NB4 (cell line): ENCODE measurements around the gene FOCAD.

Experiments used
- POLR2A ChIP-seq: IDR thresholded peaks from 2 replicates; pipeline ENCODE4 v1.6.1; 2011; ENCODE audit warnings: mild to moderate bottlenecking; ENCODE audit not compliant: insufficient read length; ENCODE audit errors: extremely low read depth
- TF ChIP-seq, protein P1 (sequence below): IDR thresholded peaks from one replicate; pipeline ENCODE4 v1.5.1; 2012; ENCODE audit warnings: low read depth, low read length
- TF ChIP-seq, protein P2 (sequence below): IDR thresholded peaks from 2 replicates; pipeline ENCODE4 v1.6.1; 2011; ENCODE audit warnings: low read depth, low read length

DNA sequence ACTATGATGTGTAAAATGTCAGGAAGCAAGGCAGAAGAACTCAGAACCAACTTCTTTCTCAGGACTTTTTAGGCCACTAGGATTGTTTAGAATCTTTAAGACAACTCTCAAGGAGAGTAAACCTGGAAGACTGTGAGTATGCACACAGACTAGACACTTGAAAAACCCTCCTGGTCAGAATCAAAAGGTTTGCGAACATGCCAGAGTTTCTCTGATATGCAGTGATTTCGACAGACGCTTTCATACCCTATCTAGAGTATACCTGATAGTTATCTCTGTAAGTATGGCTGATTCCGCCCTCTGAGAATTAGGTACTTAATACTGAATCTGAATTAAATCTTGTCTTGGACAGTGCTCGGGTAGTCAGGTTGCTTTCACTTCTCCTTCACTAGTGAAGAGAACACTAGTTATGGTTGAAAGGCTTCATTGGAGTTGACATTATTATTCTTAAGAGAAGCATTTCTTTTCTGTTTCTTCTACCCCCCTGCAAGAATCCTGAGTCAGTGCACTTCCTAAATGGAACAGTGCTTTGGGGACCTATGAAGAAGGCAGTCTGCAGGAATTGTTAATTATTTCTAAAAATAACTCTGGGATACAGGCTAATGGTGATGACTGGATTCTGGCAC is 189.3 kb downstream of the FOCAD start:
- TF ChIP-seq, protein P1, sequence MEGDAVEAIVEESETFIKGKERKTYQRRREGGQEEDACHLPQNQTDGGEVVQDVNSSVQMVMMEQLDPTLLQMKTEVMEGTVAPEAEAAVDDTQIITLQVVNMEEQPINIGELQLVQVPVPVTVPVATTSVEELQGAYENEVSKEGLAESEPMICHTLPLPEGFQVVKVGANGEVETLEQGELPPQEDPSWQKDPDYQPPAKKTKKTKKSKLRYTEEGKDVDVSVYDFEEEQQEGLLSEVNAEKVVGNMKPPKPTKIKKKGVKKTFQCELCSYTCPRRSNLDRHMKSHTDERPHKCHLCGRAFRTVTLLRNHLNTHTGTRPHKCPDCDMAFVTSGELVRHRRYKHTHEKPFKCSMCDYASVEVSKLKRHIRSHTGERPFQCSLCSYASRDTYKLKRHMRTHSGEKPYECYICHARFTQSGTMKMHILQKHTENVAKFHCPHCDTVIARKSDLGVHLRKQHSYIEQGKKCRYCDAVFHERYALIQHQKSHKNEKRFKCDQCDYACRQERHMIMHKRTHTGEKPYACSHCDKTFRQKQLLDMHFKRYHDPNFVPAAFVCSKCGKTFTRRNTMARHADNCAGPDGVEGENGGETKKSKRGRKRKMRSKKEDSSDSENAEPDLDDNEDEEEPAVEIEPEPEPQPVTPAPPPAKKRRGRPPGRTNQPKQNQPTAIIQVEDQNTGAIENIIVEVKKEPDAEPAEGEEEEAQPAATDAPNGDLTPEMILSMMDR = no peak
- TF ChIP-seq, protein P2, sequence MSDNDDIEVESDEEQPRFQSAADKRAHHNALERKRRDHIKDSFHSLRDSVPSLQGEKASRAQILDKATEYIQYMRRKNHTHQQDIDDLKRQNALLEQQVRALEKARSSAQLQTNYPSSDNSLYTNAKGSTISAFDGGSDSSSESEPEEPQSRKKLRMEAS = no peak
- no peak for TF ChIP-seq POLR2A
